Endothelial cell of umbilical vein (primary cell): Measurements from ENCODE around the gene SKP1. TPM values are rescaled to one million over a fixed set of nuclear protein-coding genes. Genes with fewer than 3 reads are reported as not detected.

ENCODE experiments used
- BruUV-seq: library from RNA; stranded (reverse); fragments of 400-500 nt; replicated peaks from 2 replicates; lab custom pipeline; 2021; lab: Mats Ljungman, UMichigan
- CTCF ChIA-PET: fragments of 300-600, 350-600 bp; sonication (Branson Sonifier 250); formaldehyde crosslinking; loops from one replicate; lab custom pipeline; 2021; ENCODE audit warnings: antibody characterized with exemption, inconsistent platforms; lab: Charles Lee
- POLR2A ChIA-PET: fragments of 300-600, 350-600 bp; sonication (Branson Sonifier 250); formaldehyde crosslinking; loops from one replicate; lab custom pipeline; 2021; ENCODE audit warnings: antibody characterized with exemption, inconsistent platforms; lab: Charles Lee
- DNase-seq: peaks from one replicate; pipeline ENCODE4 v3.0.0-alpha.2; 2011; ENCODE audit warnings: low read depth, low spot score
- FAIRE-seq: peaks from 2 replicates; lab custom pipeline; 2011; peaks lifted over from hg19 to GRCh38; lab: Jason Lieb, UNC
- H2AFZ ChIP-seq: 2 replicates; pipeline ENCODE4 v1.6.0; 2012; ENCODE audit warnings: low read depth, low read length, control low read depth, inconsistent platforms
- H3K27ac ChIP-seq: 2 replicates; pipeline ENCODE4 v1.5.1; 2011; ENCODE audit warnings: low read depth, mild to moderate bottlenecking, control low read depth, low read length, moderate library complexity; ENCODE audit not compliant: insufficient read depth
- H3K27me3 ChIP-seq, 2 experiments: 2 replicates each; pipeline versions ENCODE4 v1.6.0 to v1.6.1; 2011; ENCODE audit warnings: low read length in 2 of 2, mixed read lengths in 1 of 2; ENCODE audit not compliant: control insufficient read depth in 2 of 2, insufficient read depth in 2 of 2
- H3K36me3 ChIP-seq, 2 experiments: 2 replicates in 1 of 2; 3 replicates in 1 of 2; pipeline ENCODE4 v1.5.1; 2011; ENCODE audit warnings: low read length in 2 of 2, mild to moderate bottlenecking in 1 of 2, moderate library complexity in 1 of 2; ENCODE audit not compliant: control insufficient read depth in 2 of 2, insufficient read depth in 2 of 2; ENCODE audit errors: extremely low read depth in 1 of 2
- H3K4me1 ChIP-seq: 3 replicates; pipeline ENCODE4 v1.5.1; 2011; ENCODE audit warnings: mild to moderate bottlenecking, low read length; ENCODE audit not compliant: control insufficient read depth, insufficient read depth; ENCODE audit errors: extremely low read depth
- H3K4me2 ChIP-seq: 2 replicates; pipeline ENCODE4 v1.6.1; 2011; ENCODE audit warnings: low read length, control low read depth, mixed read lengths; ENCODE audit not compliant: insufficient read depth
- H3K4me3 ChIP-seq, 3 experiments: fragments of 200-600 bp in 1 of 3; sonication (generic), shearing (Covaris generic) in 1 of 3; replicated peaks in 1 of 3; 2 replicates each; pipeline ENCODE4 v1.5.1; 2011 to 2016; ENCODE audit warnings: control low read depth in 3 of 3, low read length in 3 of 3, mild to moderate bottlenecking in 2 of 3, inconsistent platforms in 1 of 3, low read depth in 1 of 3, moderate library complexity in 1 of 3; ENCODE audit not compliant: insufficient read depth in 1 of 3
- H3K79me2 ChIP-seq: 2 replicates; pipeline ENCODE4 v1.6.0; 2012; ENCODE audit warnings: low read length, inconsistent platforms; ENCODE audit not compliant: control insufficient read depth, insufficient read depth
- H3K9ac ChIP-seq: replicated peaks from 2 replicates; pipeline ENCODE3; 2011; ENCODE audit warnings: low read length, control low read depth; ENCODE audit not compliant: insufficient read depth; ENCODE audit errors: extremely low read depth
- H3K9me1 ChIP-seq: replicated peaks from 3 replicates; pipeline ENCODE4 v1.6.0; 2011; ENCODE audit warnings: mild to moderate bottlenecking, low read length; ENCODE audit not compliant: control insufficient read depth, insufficient read depth; ENCODE audit errors: extremely low read depth
- H3K9me3 ChIP-seq: replicated peaks from 2 replicates; pipeline ENCODE4 v1.5.1; 2012; ENCODE audit warnings: low read length, inconsistent platforms; ENCODE audit not compliant: control insufficient read depth, insufficient read depth
- H4K20me1 ChIP-seq: replicated peaks from 2 replicates; pipeline ENCODE3; 2011; ENCODE audit warnings: mild to moderate bottlenecking, low read length; ENCODE audit not compliant: control insufficient read depth, insufficient read depth; ENCODE audit errors: extremely low read depth
- CTCF ChIP-seq, 2 donors: IDR thresholded peaks; 1 replicate in 1 of 2; 2 replicates in 1 of 2; pipeline ENCODE4 v1.5.1; 2011; ENCODE audit warnings: low read length in 2 of 2, mild to moderate bottlenecking in 2 of 2, moderate library complexity in 2 of 2, control low read depth in 1 of 2, inconsistent platforms in 1 of 2, low read depth in 1 of 2; ENCODE audit not compliant: insufficient read depth in 1 of 2; ENCODE audit errors: extremely low read depth in 1 of 2
- EZH2 ChIP-seq: IDR thresholded peaks from 2 replicates; pipeline ENCODE4 v1.6.1; 2012; ENCODE audit warnings: borderline replicate concordance, low read depth, mild to moderate bottlenecking, moderate library complexity, low read length, inconsistent platforms; ENCODE audit not compliant: severe bottlenecking
- FOS ChIP-seq: IDR thresholded peaks from 2 replicates; pipeline ENCODE4 v1.6.1; 2011; ENCODE audit warnings: mild to moderate bottlenecking, low read length, moderate library complexity, borderline replicate concordance; ENCODE audit not compliant: insufficient read depth
- GATA2 ChIP-seq: IDR thresholded peaks from 2 replicates; pipeline ENCODE4 v1.7.0; 2011; ENCODE audit warnings: low read depth, mild to moderate bottlenecking, moderate library complexity, mixed read lengths, low read length; ENCODE audit not compliant: insufficient read length, insufficient read depth
- JUN ChIP-seq: IDR thresholded peaks from 2 replicates; pipeline ENCODE4 v1.6.1; 2011; ENCODE audit warnings: borderline replicate concordance, low read depth; ENCODE audit not compliant: insufficient read length, insufficient read depth
- MYC ChIP-seq: IDR thresholded peaks from one replicate; pipeline ENCODE4 v1.6.1; 2011; ENCODE audit warnings: mild to moderate bottlenecking, low read depth, low read length
- POLR2A ChIP-seq: IDR thresholded peaks from 2 replicates; pipeline ENCODE4 v1.6.1; 2012; ENCODE audit warnings: low read depth, mild to moderate bottlenecking, control low read depth, low read length
- POLR2AphosphoS5 ChIP-seq: IDR thresholded peaks from 2 replicates; pipeline ENCODE4 v1.6.1; 2012; ENCODE audit warnings: low read depth, mild to moderate bottlenecking, control low read depth, low read length, moderate library complexity; ENCODE audit not compliant: insufficient read depth
- dilution Hi-C: fragments of 300-500 bp; cut with MboI; formaldehyde crosslinking; loops from one replicate; pipeline ENCODE4 v1.15.0; 2019; ENCODE audit warnings: low sequenced_read_pairs; ENCODE audit not compliant: extremely low pct_ligation_motif_present
- intact Hi-C: fragments of 100-400 bp; cut with micrococcal nuclease; formaldehyde crosslinking; loops from one replicate; pipeline ENCODE4 v1.10.0; 2022
- polyA plus RNA-seq, 4 experiments: library from polyadenylated mRNA; depleted of rRNA in 3 of 4; stranded (reverse) in 3 of 4; unstranded in 1 of 4; fragments of >200 nt; gene quantifications; 2 replicates each; pipeline versions ENCODE4 v1.2.1 to v1.2.3, GENCODE V29; 2011 to 2012; ENCODE audit warnings: missing spikeins in 1 of 4
- total RNA-seq: library from RNA; stranded (reverse); gene quantifications from 2 replicates; pipeline ENCODE4 v1.2.3, GENCODE V29; 2021
- TF ChIP-seq, protein P1 (sequence below): IDR thresholded peaks from 2 replicates; pipeline ENCODE4 v1.6.1; 2011; ENCODE audit not compliant: insufficient read depth, insufficient read length

Gene SKP1
- total and polyA plus RNA-seq, 2 donors (not counting 3 experiments of a cell fraction or from before 2014, with no cell fraction given), result 214 to 320 TPM

GRCh38 chr5:134148316-134148715 lies 28.4 kb downstream of the SKP1 start:
- intact Hi-C loops (no loop called here), dilution Hi-C loops (no loop called here)
- peaks cover 22 to 35% of the 10 kb centered on the region in 2 experiments for H3K36me3 ChIP-seq
- H3K9ac ChIP-seq, result no peak overlapping the region
- no peaks in the 10 kb centered on the region for H3K4me1 ChIP-seq
- H4K20me1 ChIP-seq, result peaks cover 3% of the 10 kb centered on the region
- no peaks in the 10 kb centered on the region for H3K9me1 ChIP-seq
- H3K4me2 ChIP-seq, result no peak overlapping the region
- TF ChIP-seq JUN (no peak), POLR2A (no peak), CTCF (IDR thresholded peaks at IDR 0.05; ENCODE audit: extremely low read depth in 1 of 2, insufficient read depth in 1 of 2, low read depth in 1 of 2, low read length in 2 of 2) (no peak), FOS (no peak), GATA2 (no peak), EZH2 (no peak), POLR2AphosphoS5 (no peak), MYC (no peak)
- TF ChIP-seq, protein P1, sequence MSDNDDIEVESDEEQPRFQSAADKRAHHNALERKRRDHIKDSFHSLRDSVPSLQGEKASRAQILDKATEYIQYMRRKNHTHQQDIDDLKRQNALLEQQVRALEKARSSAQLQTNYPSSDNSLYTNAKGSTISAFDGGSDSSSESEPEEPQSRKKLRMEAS, result no peak
- FAIRE-seq (no peak), DNase-seq (no peak)
- no peaks in the 10 kb centered on the region for H3K9me3 ChIP-seq
- peaks cover 23% of the 10 kb centered on the region for H3K79me2 ChIP-seq
- H3K4me3 ChIP-seq, result no peak overlapping the region
- H3K27ac ChIP-seq, result no peak overlapping the region
- BruUV-seq, result no TSS peak
- CTCF ChIA-PET, result interaction anchor here (2.4 to 15.2 kb wide), 2 partner anchors 47 to 106 kb away, joined by 16 to 517 read pairs; no protein-coding TSS in a partner anchor
- no peak overlapping the region for H2AFZ ChIP-seq
- POLR2A ChIA-PET, result interaction anchor here (0.9 kb wide), 1 partner anchor 28 kb away, joined by 4 read pairs; no protein-coding TSS in a partner anchor
- no peaks in the 10 kb centered on the region for H3K27me3 ChIP-seq
